Activated CD8-positive, alpha-beta T cell treated with anti-CD3 and anti-CD28 coated beads for 36 hours (primary cell): ENCODE data around the gene ADIPOR2. TPM values are rescaled to one million over a fixed set of nuclear protein-coding genes. Genes with fewer than 3 reads are reported as not detected.

Experiments
- ATAC-seq: fragments of 200-7000 bp; cut with Tn5 transposase; one replicate; pipeline ENCODE4 v1.10.0; 2021; ENCODE audit warnings: mild to moderate bottlenecking, moderate library complexity
- CTCF ChIA-PET: fragments of 350-600 bp; sonication (Branson Sonifier 250); formaldehyde crosslinking; loops from one replicate; lab custom pipeline; 2021; ENCODE audit warnings: antibody characterized with exemption; lab: Charles Lee
- POLR2A ChIA-PET: fragments of 350-600 bp; sonication (Branson Sonifier 250); formaldehyde crosslinking; loops from one replicate; lab custom pipeline; 2021; ENCODE audit warnings: antibody characterized with exemption; lab: Charles Lee
- DNase-seq: peaks from one replicate; pipeline ENCODE4 v3.0.0-alpha.2; 2020
- H3K27ac Mint-ChIP-seq: one replicate; pipeline ENCODE4 v1.8.0; 2021; ENCODE audit warnings: mild to moderate bottlenecking, mixed read lengths
- H3K27me3 Mint-ChIP-seq: one replicate; pipeline ENCODE4 v1.8.0; 2021; ENCODE audit warnings: mixed read lengths
- H3K36me3 Mint-ChIP-seq: one replicate; pipeline ENCODE4 v1.8.0; 2021; ENCODE audit warnings: low read depth, mixed read lengths
- H3K4me1 Mint-ChIP-seq: one replicate; pipeline ENCODE4 v1.8.0; 2021; ENCODE audit warnings: low read depth, mixed read lengths
- H3K4me3 Mint-ChIP-seq: one replicate; pipeline ENCODE4 v1.8.0; 2021; ENCODE audit warnings: mild to moderate bottlenecking, moderate library complexity, mixed read lengths
- H3K9me3 Mint-ChIP-seq: one replicate; pipeline ENCODE4 v1.8.0; 2021; ENCODE audit warnings: mixed read lengths
- intact Hi-C: fragments of 100-400 bp; cut with micrococcal nuclease; formaldehyde crosslinking; loops from one replicate; pipeline ENCODE4 v1.10.0; 2022
- total RNA-seq, 2 experiments: library from RNA; stranded (reverse); gene quantifications; one replicate each; pipeline ENCODE4 v1.2.3, GENCODE V29; 2021
- TF ChIP-seq, protein P1 (sequence below): fragments of 200-600 bp; IDR thresholded peaks from one replicate; pipeline ENCODE4 v1.8.0; 2022; ENCODE audit warnings: antibody characterized with exemption, mild to moderate bottlenecking

The ADIPOR2 gene
- total RNA-seq, 2 experiments from 2014 or later: 48.3 to 49.9 TPM

DNA sequence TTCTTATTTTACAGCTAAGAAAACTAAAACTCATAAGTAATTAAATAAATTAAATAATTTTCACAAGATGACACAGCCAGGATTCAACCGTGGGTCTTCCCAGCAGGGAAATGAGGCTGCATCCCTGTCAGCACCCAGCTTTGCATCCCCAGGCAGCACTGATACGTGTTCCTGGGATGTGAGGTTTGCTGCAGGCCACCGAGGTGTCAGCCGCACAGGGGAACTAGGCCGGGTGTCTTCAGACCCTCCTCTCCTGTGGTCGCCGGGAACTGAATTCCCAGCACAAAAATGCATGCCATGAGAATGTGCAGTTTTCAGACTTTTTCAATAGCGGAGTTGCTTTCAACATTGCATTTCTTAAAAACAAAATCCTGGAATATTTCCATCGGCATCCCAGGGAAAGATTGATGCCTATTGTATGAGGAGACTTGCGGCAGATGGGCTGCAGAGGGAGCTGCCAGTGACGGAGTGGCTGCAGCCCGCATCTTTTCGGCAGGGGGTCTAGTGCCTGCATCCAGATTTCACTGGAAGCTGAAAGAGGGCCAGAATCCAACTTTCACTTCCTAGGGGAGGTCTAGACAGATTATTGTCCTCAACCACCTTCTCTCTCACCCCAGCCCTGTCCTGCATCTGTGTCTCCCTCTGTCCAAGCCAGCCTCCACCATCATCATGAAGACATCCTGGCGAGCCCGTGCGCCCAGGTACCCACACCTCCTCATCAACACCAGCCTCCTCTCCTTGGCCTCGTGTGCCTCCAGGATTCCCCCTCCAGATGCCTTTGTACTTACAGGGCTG is 142.1 kb downstream of the ADIPOR2 start:
- Mint-ChIP-seq H3K4me1 (no peaks in the 10 kb centered on the region), H3K27me3 (peaks cover 25% of the 10 kb centered on the region), H3K4me3 (no peak overlapping the region), H3K27ac (no peak overlapping the region), H3K36me3 (no peaks in the 10 kb centered on the region), H3K9me3 (no peaks in the 10 kb centered on the region)
- ATAC-seq: no peak
- TF ChIP-seq, protein P1, sequence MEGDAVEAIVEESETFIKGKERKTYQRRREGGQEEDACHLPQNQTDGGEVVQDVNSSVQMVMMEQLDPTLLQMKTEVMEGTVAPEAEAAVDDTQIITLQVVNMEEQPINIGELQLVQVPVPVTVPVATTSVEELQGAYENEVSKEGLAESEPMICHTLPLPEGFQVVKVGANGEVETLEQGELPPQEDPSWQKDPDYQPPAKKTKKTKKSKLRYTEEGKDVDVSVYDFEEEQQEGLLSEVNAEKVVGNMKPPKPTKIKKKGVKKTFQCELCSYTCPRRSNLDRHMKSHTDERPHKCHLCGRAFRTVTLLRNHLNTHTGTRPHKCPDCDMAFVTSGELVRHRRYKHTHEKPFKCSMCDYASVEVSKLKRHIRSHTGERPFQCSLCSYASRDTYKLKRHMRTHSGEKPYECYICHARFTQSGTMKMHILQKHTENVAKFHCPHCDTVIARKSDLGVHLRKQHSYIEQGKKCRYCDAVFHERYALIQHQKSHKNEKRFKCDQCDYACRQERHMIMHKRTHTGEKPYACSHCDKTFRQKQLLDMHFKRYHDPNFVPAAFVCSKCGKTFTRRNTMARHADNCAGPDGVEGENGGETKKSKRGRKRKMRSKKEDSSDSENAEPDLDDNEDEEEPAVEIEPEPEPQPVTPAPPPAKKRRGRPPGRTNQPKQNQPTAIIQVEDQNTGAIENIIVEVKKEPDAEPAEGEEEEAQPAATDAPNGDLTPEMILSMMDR: no peak
- ChIA-PET POLR2A (no interaction called here), CTCF (no interaction called here)
- no peak for DNase-seq
- intact Hi-C loops: no loop called here

DNA sequence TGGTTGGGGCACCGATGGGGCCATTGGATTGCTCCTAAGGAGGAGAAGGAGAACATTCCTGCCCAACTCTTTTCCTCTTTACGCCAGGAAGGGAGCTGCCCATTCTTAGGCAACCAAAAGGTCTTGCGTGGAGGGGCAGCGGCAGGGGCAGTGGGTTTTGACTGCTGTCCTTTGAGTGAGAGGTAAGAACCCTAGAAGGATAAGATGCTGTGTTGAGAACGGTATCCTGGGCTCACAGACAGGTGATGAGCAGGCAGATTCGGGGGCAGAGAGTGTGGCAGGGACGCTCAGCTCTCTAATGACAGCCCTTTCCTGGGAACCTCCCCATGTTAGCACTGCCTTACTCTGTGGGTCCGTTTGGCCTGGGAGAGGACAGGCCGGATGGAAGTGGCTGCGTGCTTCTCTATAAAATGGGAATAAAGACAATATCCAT is 142.7 kb downstream of the ADIPOR2 start:
- Mint-ChIP-seq H3K36me3 (no peaks in the 10 kb centered on the region), H3K4me3 (no peak overlapping the region), H3K4me1 (no peaks in the 10 kb centered on the region), H3K9me3 (no peaks in the 10 kb centered on the region), H3K27me3 (peaks cover 24% of the 10 kb centered on the region), H3K27ac (no peak overlapping the region)
- TF ChIP-seq, protein P1: no peak
- DNase-seq (no peak), ATAC-seq (no peak)
- intact Hi-C loops: no loop called here
- POLR2A ChIA-PET: no interaction called here
- CTCF ChIA-PET: no interaction called here

DNA sequence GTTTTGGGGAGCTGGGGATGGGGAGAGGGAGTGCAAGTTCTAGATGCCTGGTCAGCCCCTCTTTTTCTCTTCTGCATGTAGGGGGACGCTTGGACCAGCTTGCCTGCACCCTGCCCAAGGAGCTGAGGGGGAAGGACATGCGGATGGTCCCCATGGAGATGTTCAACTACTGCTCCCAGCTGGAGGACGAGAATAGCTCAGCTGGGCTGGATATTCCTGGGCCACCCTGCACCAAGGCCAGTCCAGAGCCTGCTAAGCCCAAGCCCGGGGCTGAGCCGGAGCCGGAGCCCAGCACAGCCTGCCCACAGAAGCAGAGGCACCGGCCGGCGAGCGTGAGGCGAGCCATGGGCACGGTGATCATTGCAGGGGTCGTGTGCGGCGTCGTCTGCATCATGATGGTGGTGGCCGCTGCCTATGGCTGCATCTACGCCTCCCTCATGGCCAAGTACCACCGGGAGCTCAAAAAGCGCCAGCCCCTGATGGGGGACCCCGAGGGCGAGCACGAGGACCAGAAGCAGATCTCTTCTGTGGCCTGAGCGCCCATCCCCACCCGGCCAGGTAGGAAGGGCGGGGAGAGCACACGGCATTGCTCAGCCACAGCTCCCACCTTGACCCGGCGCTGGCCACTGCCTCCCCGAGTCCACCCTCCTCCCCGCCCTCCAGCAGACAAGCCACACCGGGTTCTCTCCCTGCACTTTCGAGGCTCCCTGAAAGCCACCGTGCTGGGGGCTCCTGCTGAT is 143.5 kb downstream of the ADIPOR2 start:
- CTCF ChIA-PET: no interaction called here
- Mint-ChIP-seq H3K36me3 (no peaks in the 10 kb centered on the region), H3K9me3 (no peaks in the 10 kb centered on the region), H3K4me1 (no peaks in the 10 kb centered on the region), H3K27ac (no peak overlapping the region), H3K4me3 (no peak overlapping the region), H3K27me3 (peaks cover 23% of the 10 kb centered on the region)
- POLR2A ChIA-PET: no interaction called here
- DNase-seq (no peak), ATAC-seq (no peak)
- intact Hi-C loops: no loop called here
- TF ChIP-seq, protein P1: no peak

DNA sequence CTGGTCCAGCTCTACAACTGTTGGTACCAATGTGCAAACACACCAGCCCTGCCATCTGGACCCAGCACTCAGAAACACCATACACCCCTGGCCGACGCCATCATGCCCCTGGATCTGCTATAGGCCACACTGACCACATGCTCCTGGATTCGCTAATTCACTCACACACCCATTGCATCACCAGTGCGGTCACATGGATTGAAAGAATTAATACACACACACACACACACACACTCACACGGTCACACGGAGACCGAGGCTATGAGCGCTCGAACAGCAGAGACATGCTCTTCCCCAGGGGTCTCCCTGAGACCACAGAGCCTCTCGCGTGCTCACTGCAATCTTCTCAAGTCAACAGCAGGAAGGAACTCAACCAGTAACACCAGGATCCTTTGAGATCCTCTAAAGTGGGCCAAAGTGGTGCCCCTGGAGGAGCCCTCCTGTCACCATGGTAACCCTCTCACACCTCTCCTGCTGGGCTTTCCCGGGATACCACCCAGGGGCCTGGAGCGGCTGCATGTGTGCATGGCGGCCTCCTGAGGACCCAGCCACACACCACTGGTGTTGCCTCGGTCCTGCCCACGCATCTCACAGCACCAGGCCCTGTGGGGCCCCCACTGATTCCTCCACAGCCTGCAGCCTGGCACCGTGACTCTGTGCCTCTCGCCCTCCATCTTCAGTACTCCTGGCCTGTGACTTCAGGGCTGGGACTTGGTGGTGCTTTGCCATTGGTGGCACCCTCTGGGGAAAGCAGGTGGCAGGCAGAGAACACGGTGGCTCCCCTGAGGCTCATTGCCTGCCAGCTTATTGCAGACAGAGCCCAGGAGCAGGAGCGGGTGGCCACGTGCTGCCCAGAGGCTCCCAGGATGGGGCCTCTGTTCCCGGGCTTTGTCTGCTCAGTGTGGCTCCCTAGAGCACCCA is 144.6 kb downstream of the ADIPOR2 start:
- DNase-seq: no peak
- H3K27me3 Mint-ChIP-seq: peaks cover 20% of the 10 kb centered on the region
- ChIA-PET CTCF (interaction anchor here (0.8 kb wide), 1 partner anchor 40 kb away, joined by 3 read pairs; no protein-coding TSS in a partner anchor), POLR2A (no interaction called here)
- no peaks in the 10 kb centered on the region for H3K4me1 Mint-ChIP-seq
- H3K9me3 Mint-ChIP-seq: no peaks in the 10 kb centered on the region
- TF ChIP-seq, protein P1: no peak
- intact Hi-C loops: no loop called here
- ATAC-seq: no peak
- H3K36me3 Mint-ChIP-seq: no peaks in the 10 kb centered on the region
- H3K4me3 Mint-ChIP-seq: no peak overlapping the region
- H3K27ac Mint-ChIP-seq: no peak overlapping the region
